Prostate gland (tissue), 2 donors: ENCODE results near the gene SUMF2.
"Not testable (repeated sequence)": the region's sequence is repeated elsewhere in the genome, so short reads cannot be mapped to it uniquely, and the experiment has no call there.

Source experiments
- CTCF ChIP-seq, 4 experiments: fragments of 200-600 bp in 2 of 4; fragments of 450-650 bp in 2 of 4; sonication (generic) in 2 of 4; IDR thresholded peaks; 1 replicate in 3 of 4; 2 replicates in 1 of 4; pipeline ENCODE4 v1.5.1; 2016 to 2019; ENCODE audit warnings: antibody characterized with exemption in 4 of 4, mild to moderate bottlenecking in 2 of 4, moderate library complexity in 2 of 4
- POLR2AphosphoS5 ChIP-seq: sonication (generic); formaldehyde crosslinking; IDR thresholded peaks from one replicate; pipeline ENCODE4 v1.6.1; 2017; ENCODE audit warnings: antibody characterized with exemption

DNA sequence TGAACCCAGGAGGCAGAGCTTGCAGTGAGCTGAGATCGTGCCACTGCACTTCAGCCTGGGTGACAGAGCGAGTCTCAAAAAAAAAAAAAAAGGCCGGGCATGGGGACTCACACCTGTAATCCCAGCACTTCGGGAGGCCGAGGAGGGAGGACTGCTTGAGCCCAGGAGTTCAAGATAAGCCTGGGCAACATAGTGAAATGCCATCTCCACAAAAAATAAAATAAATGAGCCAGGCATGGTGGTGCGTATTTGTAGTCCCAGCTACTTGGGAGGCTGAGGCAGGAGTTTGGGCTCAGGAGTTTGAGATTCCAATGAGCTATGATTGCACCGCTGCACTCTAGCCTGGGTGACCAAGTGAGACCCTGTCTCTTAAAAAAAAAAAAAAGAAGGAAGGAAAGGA lies 31.5 kb upstream of the SUMF2 start:
- TF ChIP-seq POLR2AphosphoS5; CTCF (IDR thresholded peaks at IDR 0.05): not testable (repeated sequence)
